WTC11 (cell line): ENCODE data around the gene MAPK7. TPM values are rescaled to one million over a fixed set of nuclear protein-coding genes. Genes with fewer than 3 reads are reported as not detected.
A peak's percentile ranks its signal among the peaks of the same experiment; 100 is the strongest.

Source experiments
- ATAC-seq: fragments of 200-7000 bp; cut with Tn5 transposase; 2 replicates; pipeline ENCODE4 v1.10.0; 2021; ENCODE audit warnings: mild to moderate bottlenecking, moderate library complexity
- Bru-seq: library from RNA; stranded (reverse); fragments of 400-500 nt; gene quantifications from one replicate; lab custom pipeline; 2021; lab: Mats Ljungman, UMichigan
- CTCF ChIA-PET: fragments of 300-600 bp; sonication (Branson Sonifier 250); formaldehyde crosslinking; loops from one replicate; lab custom pipeline; 2021; ENCODE audit warnings: antibody characterized with exemption; lab: Charles Lee
- POLR2A ChIA-PET: fragments of 350-600 bp; sonication (Branson Sonifier 250); formaldehyde crosslinking; loops from one replicate; lab custom pipeline; 2021; ENCODE audit warnings: antibody characterized with exemption; lab: Charles Lee
- DNase-seq: peaks from one replicate; pipeline ENCODE4 v3.0.0; 2021; ENCODE audit warnings: low spot score
- H3K27ac Mint-ChIP-seq: 2 replicates; pipeline ENCODE4 v1.8.0; 2021; ENCODE audit warnings: mixed read lengths
- H3K27me3 Mint-ChIP-seq: 2 replicates; pipeline ENCODE4 v1.8.0; 2021; ENCODE audit warnings: low read depth, mild to moderate bottlenecking, moderate library complexity, mixed read lengths
- H3K36me3 Mint-ChIP-seq: 2 replicates; pipeline ENCODE4 v1.8.0; 2021; ENCODE audit warnings: mixed read lengths
- H3K4me1 Mint-ChIP-seq: 2 replicates; pipeline ENCODE4 v1.8.0; 2022; ENCODE audit warnings: mixed read lengths
- H3K4me3 Mint-ChIP-seq: 2 replicates; pipeline ENCODE4 v1.8.0; 2021; ENCODE audit warnings: mild to moderate bottlenecking, moderate library complexity, mixed read lengths
- H3K9me3 Mint-ChIP-seq: 2 replicates; pipeline ENCODE4 v1.8.0; 2021; ENCODE audit warnings: mixed read lengths
- CBFB ChIP-seq: sonication (generic); formaldehyde crosslinking; IDR thresholded peaks from 2 replicates; pipeline ENCODE4 v1.8.1; 2022; ENCODE audit warnings: mild to moderate bottlenecking, low read depth, missing genetic modification reagents
- ETV6 ChIP-seq: sonication (generic); formaldehyde crosslinking; IDR thresholded peaks from 2 replicates; pipeline ENCODE4 v1.8.1; 2022; ENCODE audit warnings: mild to moderate bottlenecking, missing genetic modification reagents
- GRHL2 ChIP-seq: fragments of 250-450 bp; sonication (Bioruptor Pico); IDR thresholded peaks from 2 replicates; pipeline ENCODE4 v1.8.0; 2022; ENCODE audit warnings: mild to moderate bottlenecking, moderate library complexity; ENCODE audit not compliant: insufficient replicate concordance, severe bottlenecking
- GTF2I ChIP-seq: fragments of 250-450 bp; sonication (Bioruptor Pico); conservative IDR thresholded peaks from 2 replicates; pipeline ENCODE4 v1.4.0; 2021; ENCODE audit warnings: mild to moderate bottlenecking
- HMGXB4 ChIP-seq: sonication (generic); formaldehyde crosslinking; IDR thresholded peaks from 2 replicates; pipeline ENCODE4 v1.8.1; 2023; ENCODE audit warnings: mild to moderate bottlenecking, moderate library complexity, missing genetic modification reagents
- MYBL2 ChIP-seq: sonication (generic); formaldehyde crosslinking; IDR thresholded peaks from 2 replicates; pipeline ENCODE4 v1.8.1; 2023; ENCODE audit warnings: mild to moderate bottlenecking, moderate library complexity, missing genetic modification reagents
- OVOL2 ChIP-seq: fragments of 250-450 bp; sonication (Bioruptor Pico); IDR thresholded peaks from 2 replicates; pipeline ENCODE4 v1.9.0; 2021; ENCODE audit warnings: mild to moderate bottlenecking, borderline replicate concordance
- RORB ChIP-seq: fragments of 250-450 bp; sonication (Bioruptor Pico); IDR thresholded peaks from 2 replicates; pipeline ENCODE4 v1.9.0; 2021; ENCODE audit warnings: mild to moderate bottlenecking
- USF1 ChIP-seq: sonication (generic); formaldehyde crosslinking; IDR thresholded peaks from 2 replicates; pipeline ENCODE4 v1.8.0; 2022; ENCODE audit warnings: mild to moderate bottlenecking, missing genetic modification reagents
- USF2 ChIP-seq: sonication (generic); formaldehyde crosslinking; IDR thresholded peaks from 2 replicates; pipeline ENCODE4 v1.8.1; 2023; ENCODE audit warnings: mild to moderate bottlenecking, missing genetic modification reagents, moderate library complexity
- ZNF138 ChIP-seq: sonication (generic); formaldehyde crosslinking; conservative IDR thresholded peaks from 2 replicates; pipeline ENCODE4 v1.8.1; 2022; ENCODE audit warnings: mild to moderate bottlenecking, moderate library complexity, missing genetic modification reagents
- ZNF281 ChIP-seq: sonication (generic); formaldehyde crosslinking; IDR thresholded peaks from 2 replicates; pipeline ENCODE4 v1.8.0; 2023; ENCODE audit warnings: mild to moderate bottlenecking, missing genetic modification reagents
- ZNF532 ChIP-seq: fragments of 250-450 bp; sonication (Bioruptor Pico); IDR thresholded peaks from 2 replicates; pipeline ENCODE4 v1.9.0; 2021; ENCODE audit warnings: mild to moderate bottlenecking, borderline replicate concordance
- long read RNA-seq, 3 experiments: library from RNA in 1 of 3; library from capped mRNA in 1 of 3; library from polyadenylated mRNA in 1 of 3; unstranded in 2 of 3; stranded (forward) in 1 of 3; transcript quantifications; one replicate each; pipeline ENCODE4 v2.0.0, GENCODE V29; 2021
- total RNA-seq: library from RNA; stranded (reverse); gene quantifications from 3 replicates; pipeline ENCODE4 v1.2.3, GENCODE V29; 2021
- TF ChIP-seq, protein P1 (sequence below): sonication (generic); formaldehyde crosslinking; IDR thresholded peaks from 2 replicates; pipeline ENCODE4 v1.8.1; 2022; ENCODE audit warnings: mild to moderate bottlenecking, moderate library complexity, missing genetic modification reagents
- TF ChIP-seq, protein P2 (sequence below): sonication (generic); formaldehyde crosslinking; IDR thresholded peaks from 2 replicates; pipeline ENCODE4 v1.8.1; 2023; ENCODE audit warnings: mild to moderate bottlenecking, missing genetic modification reagents

Gene MAPK7
- 35.6 to 38.5 TPM (median 37.4 TPM) in 3 replicates for total RNA-seq
- percentile 83 among the genes with signal in this experiment for Bru-seq, nascent RNA
- long read RNA-seq, experiment 1, full-length matches to known transcripts: 100 of 184 reads
- long read RNA-seq, experiment 1, partial matches to known transcripts: 20 of 184 reads
- long read RNA-seq, experiment 1, other reads (novel, unspliced or antisense): 64 of 184 reads
- long read RNA-seq, experiment 2, full-length matches to known transcripts: 13 of 29 reads
- long read RNA-seq, experiment 2, partial matches to known transcripts: 9 of 29 reads
- long read RNA-seq, experiment 2, other reads (novel, unspliced or antisense): 7 of 29 reads
- long read RNA-seq, experiment 3, partial matches to known transcripts: 0 of 3 reads
- long read RNA-seq, experiment 3, other reads (novel, unspliced or antisense): 1 of 3 reads

DNA sequence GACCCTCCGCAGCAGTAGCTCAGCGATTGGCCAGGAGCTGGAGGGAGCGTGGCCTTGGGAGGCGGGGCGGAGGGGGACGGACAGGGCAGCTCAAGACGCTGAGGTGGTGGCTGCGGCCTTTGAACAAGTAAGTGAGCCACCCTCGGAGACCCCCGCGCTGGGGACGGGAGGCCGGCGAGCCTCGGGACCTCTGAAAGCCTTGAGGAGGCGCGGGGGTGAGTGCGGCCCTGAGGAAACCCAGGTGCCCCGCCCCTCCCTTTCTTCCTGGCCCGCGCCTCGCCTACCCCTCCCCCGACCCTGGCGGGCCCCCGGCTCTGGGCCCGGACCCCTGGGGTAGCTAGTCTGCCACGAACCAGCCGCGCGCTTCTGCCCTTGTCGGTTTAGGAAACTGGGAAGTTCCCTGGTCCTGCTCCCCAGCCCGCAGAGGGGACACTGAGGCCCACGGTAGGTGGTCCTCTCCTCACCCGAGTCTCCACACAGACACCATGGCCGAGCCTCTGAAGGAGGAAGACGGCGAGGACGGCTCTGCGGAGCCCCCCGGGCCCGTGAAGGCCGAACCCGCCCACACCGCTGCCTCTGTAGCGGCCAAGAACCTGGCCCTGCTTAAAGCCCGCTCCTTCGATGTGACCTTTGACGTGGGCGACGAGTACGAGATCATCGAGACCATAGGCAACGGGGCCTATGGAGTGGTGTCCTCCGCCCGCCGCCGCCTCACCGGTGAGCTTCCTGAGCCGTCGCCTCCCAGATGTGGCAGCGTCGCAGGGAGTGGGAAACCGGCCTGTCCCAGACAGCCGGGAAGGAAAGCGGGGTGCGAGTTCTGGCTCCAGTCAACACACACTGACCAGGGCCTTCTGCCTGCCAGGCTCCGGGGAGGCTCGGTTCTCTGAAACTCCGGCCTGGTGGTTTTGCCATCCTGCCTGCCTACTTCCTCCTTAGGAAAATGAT, at the start of gene MAPK7:
MAPK7 (plus strand) TSS at position 83 of the 945 bp plus-strand sequence; CDS start at position 486, 403 bp downstream.
- Mint-ChIP-seq H3K4me1 (peaks cover 16% of the 10 kb centered on the region), H3K4me3 (peak within 1 kb of the TSS; percentile 99), H3K9me3 (no peaks in the 10 kb centered on the region), H3K27me3 (no peaks in the 10 kb centered on the region), H3K27ac (peak within 1 kb of the TSS; percentile 97), H3K36me3 (peaks cover 35% of the 10 kb centered on the region)
- ChIA-PET CTCF (interaction anchor here (0.7 to 2.6 kb wide), 21 partner anchors 8 to 631 kb away, joined by 3 to 87 read pairs (median 7); partner anchors contain the start of genes ALDH3A2, B9D1, MFAP4 and SLC47A1), POLR2A (interaction anchor here (0.8 to 1.9 kb wide), 15 partner anchors 8 to 599 kb away, joined by 3 to 14 read pairs (median 5); partner anchors contain the start of genes AKAP10, ALDH3A2, B9D1 and MFAP4)
- ATAC-seq (peak; percentile 7), DNase-seq (no peak)
- TF ChIP-seq HMGXB4 (CRISPR knock-in tag): peak; percentile 48; the same call in 1 of the 2 replicates
- 0 out of 2 replicates have a peak, but pooled peaks have one; percentile 35 for TF ChIP-seq ZNF281 (CRISPR knock-in tag)
- TF ChIP-seq, protein P1, sequence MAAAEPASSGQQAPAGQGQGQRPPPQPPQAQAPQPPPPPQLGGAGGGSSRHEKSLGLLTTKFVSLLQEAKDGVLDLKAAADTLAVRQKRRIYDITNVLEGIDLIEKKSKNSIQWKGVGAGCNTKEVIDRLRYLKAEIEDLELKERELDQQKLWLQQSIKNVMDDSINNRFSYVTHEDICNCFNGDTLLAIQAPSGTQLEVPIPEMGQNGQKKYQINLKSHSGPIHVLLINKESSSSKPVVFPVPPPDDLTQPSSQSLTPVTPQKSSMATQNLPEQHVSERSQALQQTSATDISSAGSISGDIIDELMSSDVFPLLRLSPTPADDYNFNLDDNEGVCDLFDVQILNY (CRISPR knock-in tag): 0 out of 2 replicates have a peak, but pooled peaks have one; percentile 15
- TF ChIP-seq USF2 (CRISPR knock-in tag): no peak
- no peak for TF ChIP-seq CBFB (CRISPR knock-in tag)
- TF ChIP-seq ZNF532 (CRISPR knock-in tag): no peak

- ChIA-PET POLR2A (no interaction called here), CTCF (interaction anchor here (1.2 kb wide), 1 partner anchor 9 kb away, joined by 12 read pairs; no protein-coding TSS in a partner anchor)
- H3K27ac Mint-ChIP-seq: no peak overlapping the region
- TF ChIP-seq MYBL2 (CRISPR knock-in tag): no peak
- no peak for TF ChIP-seq GRHL2
- no peak for TF ChIP-seq GTF2I (CRISPR knock-in tag)
- no peak for TF ChIP-seq OVOL2 (CRISPR knock-in tag)
- no peak for TF ChIP-seq USF2 (CRISPR knock-in tag)
- TF ChIP-seq ZNF138 (CRISPR knock-in tag): no peak
- TF ChIP-seq USF1: no peak
- no peak for TF ChIP-seq RORB (CRISPR knock-in tag)
- TF ChIP-seq ETV6 (CRISPR knock-in tag): no peak
- TF ChIP-seq, protein P2, sequence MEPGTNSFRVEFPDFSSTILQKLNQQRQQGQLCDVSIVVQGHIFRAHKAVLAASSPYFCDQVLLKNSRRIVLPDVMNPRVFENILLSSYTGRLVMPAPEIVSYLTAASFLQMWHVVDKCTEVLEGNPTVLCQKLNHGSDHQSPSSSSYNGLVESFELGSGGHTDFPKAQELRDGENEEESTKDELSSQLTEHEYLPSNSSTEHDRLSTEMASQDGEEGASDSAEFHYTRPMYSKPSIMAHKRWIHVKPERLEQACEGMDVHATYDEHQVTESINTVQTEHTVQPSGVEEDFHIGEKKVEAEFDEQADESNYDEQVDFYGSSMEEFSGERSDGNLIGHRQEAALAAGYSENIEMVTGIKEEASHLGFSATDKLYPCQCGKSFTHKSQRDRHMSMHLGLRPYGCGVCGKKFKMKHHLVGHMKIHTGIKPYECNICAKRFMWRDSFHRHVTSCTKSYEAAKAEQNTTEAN (CRISPR knock-in tag): no peak
Observed at GRCh38 chr17:19329136-19329535, 49.2 kb upstream of the MAPK7 start.

More at GRCh38 chr17:19329136-19329535, 49.2 kb upstream of the MAPK7 start:
- no peak for ATAC-seq
- Mint-ChIP-seq H3K9me3 (peaks cover 18% of the 10 kb centered on the region), H3K36me3 (peaks cover 28% of the 10 kb centered on the region), H3K4me1 (0 out of 2 replicates have a peak, but pooled peaks cover 5% of the 10 kb centered on the region), H3K27me3 (no peaks in the 10 kb centered on the region), H3K4me3 (no peak overlapping the region)
- DNase-seq: peak; percentile 4
